ENCODE measurements around the gene TNNC2.
"Not testable (repeated sequence)": the region's sequence is repeated elsewhere in the genome, so short reads cannot be mapped to it uniquely, and the experiment has no call there.

The TNNC2 gene

GRCh38 chr20:45848421-45848820 lies 21.3 kb upstream of the TNNC2 start:
- DNase-seq, result no peak

- no peak for DNase-seq
Observed at GRCh38 chr20:45845452-45845851, 18.3 kb upstream of the TNNC2 start.

GRCh38 chr20:45843506-45843905 lies 16.4 kb upstream of the TNNC2 start:
- DNase-seq, result no peak

GRCh38 chr20:45842169-45842812 lies 15.2 kb upstream of the TNNC2 start:
- DNase-seq, result no peak

- DNase-seq, result no peak
Observed at GRCh38 chr20:45841407-45842129, 14.5 kb upstream of the TNNC2 start.

GRCh38 chr20:45840700-45841198 lies 13.6 kb upstream of the TNNC2 start:
- no peak for DNase-seq

- no peak for DNase-seq
Observed at GRCh38 chr20:45836841-45837240, 9.7 kb upstream of the TNNC2 start.

- DNase-seq, result no peak
Observed at GRCh38 chr20:45835825-45836224, 8.7 kb upstream of the TNNC2 start.

- DNase-seq, result peak; percentile 23
Observed at GRCh38 chr20:45835329-45835765, 8.2 kb upstream of the TNNC2 start.

- DNase-seq, result no peak
Observed at GRCh38 chr20:45834797-45835161, 7.7 kb upstream of the TNNC2 start.

- no peak for DNase-seq
Observed at GRCh38 chr20:45833883-45834796, 7.0 kb upstream of the TNNC2 start.

- DNase-seq, result no peak
Observed at GRCh38 chr20:45833030-45833882, 6.1 kb upstream of the TNNC2 start, which contains the start of gene SNX21. TSS of gene SNX21 (plus strand) at chr20:45833799. CDS start at chr20:45833920, 121 bp downstream.

- DNase-seq, result no peak
Observed at GRCh38 chr20:45832619-45833018, 5.5 kb upstream of the TNNC2 start.

- not testable (repeated sequence) for DNase-seq
Observed at GRCh38 chr20:45829673-45830106, 2.6 kb upstream of the TNNC2 start.

- no peak for DNase-seq
Observed at GRCh38 chr20:45828589-45828988, 1.5 kb upstream of the TNNC2 start.

GRCh38 chr20:45827712-45828111 lies 600 bp upstream of the TNNC2 start:
- no peak for DNase-seq

- no peak for DNase-seq
Observed at GRCh38 chr20:45826381-45827019, 612 bp downstream of the TNNC2 start.

GRCh38 chr20:45823949-45824835 lies 2.9 kb downstream of the TNNC2 start:
- DNase-seq, result no peak

- no peak for DNase-seq
Observed at GRCh38 chr20:45822857-45823256, 4.3 kb downstream of the TNNC2 start.

- no peak for DNase-seq
Observed at GRCh38 chr20:45821947-45822346, 5.2 kb downstream of the TNNC2 start.

GRCh38 chr20:45819466-45819865 lies 7.6 kb downstream of the TNNC2 start:
- no peak for DNase-seq

Data from GF-D8 (cell line).